IMR-90 (cell line): ENCODE data around the gene IHH. TPM values are rescaled to one million over a fixed set of nuclear protein-coding genes. Genes with fewer than 3 reads are reported as not detected.

ENCODE experiments used
- ATAC-seq: fragments of 200-7000 bp; cut with Tn5 transposase; 2 replicates; pipeline ENCODE4 v1.9.1; 2020; ENCODE audit warnings: low read depth, mild to moderate bottlenecking, moderate library complexity
- BruUV-seq: library from RNA; stranded (reverse); fragments of 400-500 nt; replicated peaks from 2 replicates; lab custom pipeline; 2021; lab: Mats Ljungman, UMichigan
- CTCF ChIA-PET: fragments of 300-600 bp; formaldehyde crosslinking; extraction: SDS; loops from one replicate; lab custom pipeline; 2021; ENCODE audit warnings: antibody characterized with exemption; lab: Yijun Ruan, JAX
- POLR2A ChIA-PET: fragments of 300-600 bp; sonication (Branson Sonifier 250); formaldehyde crosslinking; loops from one replicate; lab custom pipeline; 2022; ENCODE audit warnings: antibody characterized with exemption; ENCODE audit not compliant: unreplicated experiment; lab: Charles Lee
- DNase-seq: peaks from one replicate; pipeline ENCODE4 v3.0.0; 2013
- H2AFZ ChIP-seq: replicated peaks from 2 replicates; pipeline ENCODE3; 2013; ENCODE audit warnings: low read length, mild to moderate bottlenecking; ENCODE audit not compliant: poor library complexity
- H2AK5ac ChIP-seq: 2 replicates; pipeline ENCODE4 v1.6.1; 2013; ENCODE audit warnings: low read depth, low read length, inconsistent platforms
- H2AK9ac ChIP-seq: replicated peaks from 2 replicates; pipeline ENCODE3; 2013; ENCODE audit warnings: mild to moderate bottlenecking, low read depth, low read length, moderate library complexity; ENCODE audit not compliant: poor library complexity
- H2BK120ac ChIP-seq: 2 replicates; pipeline ENCODE4 v1.6.1; 2013; ENCODE audit warnings: low read depth, low read length, inconsistent platforms
- H2BK15ac ChIP-seq: 3 replicates; pipeline ENCODE4 v1.6.1; 2013; ENCODE audit warnings: low read depth, low read length, inconsistent platforms
- H2BK20ac ChIP-seq: 2 replicates; pipeline ENCODE4 v1.6.1; 2013; ENCODE audit warnings: low read depth, mild to moderate bottlenecking, inconsistent platforms, low read length, moderate library complexity
- H2BK5ac ChIP-seq: 2 replicates; pipeline ENCODE4 v1.6.1; 2013; ENCODE audit warnings: mild to moderate bottlenecking, low read depth, low read length, inconsistent platforms; ENCODE audit not compliant: poor library complexity, severe bottlenecking
- H3K14ac ChIP-seq: replicated peaks from 2 replicates; pipeline ENCODE4 v1.6.1; 2013; ENCODE audit warnings: low read depth, low read length, inconsistent platforms
- H3K18ac ChIP-seq: 2 replicates; pipeline ENCODE4 v1.6.1; 2013; ENCODE audit warnings: low read depth, low read length, control low read depth
- H3K23ac ChIP-seq: 2 replicates; pipeline ENCODE4 v1.6.1; 2013; ENCODE audit warnings: low read depth, low read length, inconsistent platforms
- H3K27ac ChIP-seq: 2 replicates; pipeline ENCODE4 v1.5.1; 2013; ENCODE audit warnings: mild to moderate bottlenecking, control low read depth, low read length; ENCODE audit not compliant: insufficient read depth
- H3K27me3 ChIP-seq: 2 replicates; pipeline ENCODE4 v1.6.1; 2013; ENCODE audit warnings: low read length; ENCODE audit not compliant: control insufficient read depth, insufficient read depth
- H3K36me3 ChIP-seq: 2 replicates; pipeline ENCODE4 v1.6.1; 2013; ENCODE audit warnings: low read length, mixed read lengths; ENCODE audit not compliant: control insufficient read depth, insufficient read depth
- H3K4ac ChIP-seq: 2 replicates; pipeline ENCODE4 v1.6.1; 2013; ENCODE audit warnings: low read depth, low read length, inconsistent platforms
- H3K4me1 ChIP-seq: 2 replicates; pipeline ENCODE4 v1.6.1; 2013; ENCODE audit warnings: low read length, mixed read lengths; ENCODE audit not compliant: control insufficient read depth, insufficient read depth
- H3K4me2 ChIP-seq: 2 replicates; pipeline ENCODE4 v1.6.1; 2013; ENCODE audit warnings: low read depth, mild to moderate bottlenecking, control low read depth, low read length, moderate library complexity
- H3K4me3 ChIP-seq: 2 replicates; pipeline ENCODE4 v1.5.1; 2013; ENCODE audit warnings: low read depth, mild to moderate bottlenecking, control low read depth, low read length, moderate library complexity; ENCODE audit not compliant: insufficient read depth
- H3K56ac ChIP-seq: 2 replicates; pipeline ENCODE4 v1.6.1; 2013; ENCODE audit warnings: low read length, inconsistent platforms; ENCODE audit not compliant: insufficient read depth; ENCODE audit errors: extremely low read depth
- H3K79me1 ChIP-seq, 2 experiments: 2 replicates each; pipeline ENCODE4 v1.6.1; 2013; ENCODE audit warnings: low read length in 2 of 2, inconsistent platforms in 1 of 2, low read depth in 1 of 2
- H3K9ac ChIP-seq: 2 replicates; pipeline ENCODE4 v1.6.1; 2013; ENCODE audit warnings: low read depth, low read length, control low read depth
- H3K9me1 ChIP-seq: 2 replicates; pipeline ENCODE4 v1.6.1; 2013; ENCODE audit warnings: low read length, inconsistent platforms; ENCODE audit not compliant: insufficient read depth
- H3K9me3 ChIP-seq: 2 replicates; pipeline ENCODE4 v1.6.1; 2013; ENCODE audit warnings: low read length; ENCODE audit not compliant: control insufficient read depth, insufficient read depth
- H4K20me1 ChIP-seq: 2 replicates; pipeline ENCODE4 v1.6.1; 2013; ENCODE audit warnings: low read length, inconsistent platforms; ENCODE audit not compliant: insufficient read depth
- H4K5ac ChIP-seq: 2 replicates; pipeline ENCODE4 v1.6.1; 2013; ENCODE audit warnings: mild to moderate bottlenecking, low read depth, low read length, control low read depth
- H4K8ac ChIP-seq, 2 experiments: 2 replicates each; pipeline ENCODE4 v1.6.1; 2013; ENCODE audit warnings: low read depth in 2 of 2, low read length in 2 of 2, control low read depth in 1 of 2, inconsistent platforms in 1 of 2
- H4K91ac ChIP-seq: 2 replicates; pipeline ENCODE4 v1.6.1; 2013; ENCODE audit warnings: low read depth, low read length, inconsistent platforms; ENCODE audit not compliant: insufficient read depth
- BHLHE40 ChIP-seq: fragments of 150-350 bp; IDR thresholded peaks from 2 replicates; pipeline ENCODE4 v1.6.1; 2016; ENCODE audit warnings: mild to moderate bottlenecking, low read depth, low read length
- MAFK ChIP-seq: IDR thresholded peaks from 2 replicates; pipeline ENCODE4 v1.6.1; 2012; ENCODE audit warnings: low read depth, low read length, improper control_type of control experiment
- MXI1 ChIP-seq: IDR thresholded peaks from 2 replicates; pipeline ENCODE4 v1.6.1; 2012; ENCODE audit warnings: low read depth, mild to moderate bottlenecking, low read length, moderate library complexity, borderline replicate concordance
- WGBS, 2 experiments: methylation state at CpG; one replicate each; pipeline versions ENCODE4 v1.1.5 to v1.1.7; 2013; ENCODE audit warnings: missing lambda C conversion rate in 2 of 2; ENCODE audit not compliant: insufficient read length in 1 of 2; ENCODE audit errors: extremely low coverage in 2 of 2; 5-methylcytosine and 5-hydroxymethylcytosine counted together
- dilution Hi-C: fragments of 300-500 bp; cut with HindIII; formaldehyde crosslinking; loops from one replicate; pipeline ENCODE4 v1.14.3; 2018; ENCODE audit warnings: low sequenced_read_pairs; ENCODE audit not compliant: unreplicated experiment
- in situ Hi-C: fragments of 300-500 bp; cut with MboI; formaldehyde crosslinking; loops from 3 replicates; pipeline ENCODE4 v1.14.3; 2019; ENCODE audit warnings: low sequenced_read_pairs, inconsistent platforms, mixed read lengths
- intact Hi-C: fragments of 100-400 bp; cut with micrococcal nuclease; formaldehyde crosslinking; loops from 2 replicates; pipeline ENCODE4 v1.10.0; 2022
- polyA plus RNA-seq, 3 experiments: library from polyadenylated mRNA; depleted of rRNA; stranded (reverse); fragments of >200 nt; gene quantifications; 2 replicates each; pipeline ENCODE4 v1.2.3, GENCODE V29; 2012; ENCODE audit warnings: low replicate concordance in 1 of 3
- total RNA-seq: library from RNA; depleted of rRNA; stranded (reverse); fragments of >200 nt; gene quantifications from 2 replicates; pipeline ENCODE4 v1.2.3, GENCODE V29; 2012
- TF ChIP-seq, protein P1 (sequence below): conservative IDR thresholded peaks from 2 replicates; pipeline ENCODE4 v1.5.1; 2012; ENCODE audit warnings: mild to moderate bottlenecking, low read depth, low read length, improper control_type of control experiment
- TF ChIP-seq, protein P2 (sequence below): fragments of 150-350 bp; IDR thresholded peaks from 2 replicates; pipeline ENCODE4 v1.6.1; 2016; ENCODE audit warnings: low read depth, mild to moderate bottlenecking, low read length, moderate library complexity, borderline replicate concordance

IHH gene
- total and polyA plus RNA-seq, 2 of the 4 experiments (the other 2 are of a cell fraction), result not detected

DNA sequence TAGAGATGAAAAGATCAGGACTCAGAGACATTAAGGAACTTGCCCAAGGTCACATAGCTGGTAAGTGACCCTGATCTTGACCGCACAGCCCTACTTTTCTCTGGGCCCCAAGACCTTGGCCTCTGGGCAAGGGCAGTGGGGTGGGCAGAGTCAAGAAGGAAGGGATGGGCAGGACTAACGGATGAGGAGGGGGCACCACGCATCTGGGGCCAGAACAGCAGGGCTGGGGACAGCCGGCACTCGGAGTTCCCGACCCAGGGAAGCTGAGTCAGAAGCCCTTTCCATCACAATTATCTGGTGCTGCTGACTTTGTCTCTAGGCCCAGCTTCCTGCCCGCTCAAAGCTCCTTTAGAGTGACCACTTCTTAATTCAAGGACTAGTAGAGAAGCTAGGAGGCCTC lies 33.8 kb downstream of the IHH start:
- no peak overlapping the region for H3K23ac ChIP-seq
- ChIA-PET CTCF (no interaction called here), POLR2A (interaction anchor here (0.6 kb wide), 1 partner anchor 360 kb away, joined by 5 read pairs; no protein-coding TSS in a partner anchor)
- intact Hi-C loops, result no loop called here
- no peak overlapping the region for H3K4me2 ChIP-seq
- H3K27ac ChIP-seq, result no peak overlapping the region
- H3K27me3 ChIP-seq, result peaks cover 61% of the 10 kb centered on the region
- 0 out of 2 replicates have a peak, but pooled peaks cover 8% of the 10 kb centered on the region for H4K20me1 ChIP-seq
- no peaks in the 10 kb centered on the region for H3K9me1 ChIP-seq
- no peak overlapping the region for H3K18ac ChIP-seq
- H2BK5ac ChIP-seq, result no peak overlapping the region
- no peak overlapping the region for H3K4me3 ChIP-seq
- no peak overlapping the region for H2AK5ac ChIP-seq
- no peak overlapping the region for H4K5ac ChIP-seq
- no peak overlapping the region for H3K56ac ChIP-seq
- H3K4me1 ChIP-seq, result no peaks in the 10 kb centered on the region
- H3K9me3 ChIP-seq, result no peaks in the 10 kb centered on the region
- no peak overlapping the region for H2BK15ac ChIP-seq
- no peak overlapping the region for H4K91ac ChIP-seq
- dilution Hi-C loops, result no loop called here
- no peak overlapping the region for H3K14ac ChIP-seq
- no peaks in the 10 kb centered on the region for H3K36me3 ChIP-seq
- H2BK20ac ChIP-seq, result no peak overlapping the region
- H3K79me1 ChIP-seq, result no peaks in the 10 kb centered on the region
- ATAC-seq (no peak), DNase-seq (no peak)
- no peak overlapping the region for H3K9ac ChIP-seq
- no peak overlapping the region for H2AFZ ChIP-seq
- TF ChIP-seq, protein P1, sequence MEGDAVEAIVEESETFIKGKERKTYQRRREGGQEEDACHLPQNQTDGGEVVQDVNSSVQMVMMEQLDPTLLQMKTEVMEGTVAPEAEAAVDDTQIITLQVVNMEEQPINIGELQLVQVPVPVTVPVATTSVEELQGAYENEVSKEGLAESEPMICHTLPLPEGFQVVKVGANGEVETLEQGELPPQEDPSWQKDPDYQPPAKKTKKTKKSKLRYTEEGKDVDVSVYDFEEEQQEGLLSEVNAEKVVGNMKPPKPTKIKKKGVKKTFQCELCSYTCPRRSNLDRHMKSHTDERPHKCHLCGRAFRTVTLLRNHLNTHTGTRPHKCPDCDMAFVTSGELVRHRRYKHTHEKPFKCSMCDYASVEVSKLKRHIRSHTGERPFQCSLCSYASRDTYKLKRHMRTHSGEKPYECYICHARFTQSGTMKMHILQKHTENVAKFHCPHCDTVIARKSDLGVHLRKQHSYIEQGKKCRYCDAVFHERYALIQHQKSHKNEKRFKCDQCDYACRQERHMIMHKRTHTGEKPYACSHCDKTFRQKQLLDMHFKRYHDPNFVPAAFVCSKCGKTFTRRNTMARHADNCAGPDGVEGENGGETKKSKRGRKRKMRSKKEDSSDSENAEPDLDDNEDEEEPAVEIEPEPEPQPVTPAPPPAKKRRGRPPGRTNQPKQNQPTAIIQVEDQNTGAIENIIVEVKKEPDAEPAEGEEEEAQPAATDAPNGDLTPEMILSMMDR, result no peak
- TF ChIP-seq MAFK, result no peak
- TF ChIP-seq, protein P2, sequence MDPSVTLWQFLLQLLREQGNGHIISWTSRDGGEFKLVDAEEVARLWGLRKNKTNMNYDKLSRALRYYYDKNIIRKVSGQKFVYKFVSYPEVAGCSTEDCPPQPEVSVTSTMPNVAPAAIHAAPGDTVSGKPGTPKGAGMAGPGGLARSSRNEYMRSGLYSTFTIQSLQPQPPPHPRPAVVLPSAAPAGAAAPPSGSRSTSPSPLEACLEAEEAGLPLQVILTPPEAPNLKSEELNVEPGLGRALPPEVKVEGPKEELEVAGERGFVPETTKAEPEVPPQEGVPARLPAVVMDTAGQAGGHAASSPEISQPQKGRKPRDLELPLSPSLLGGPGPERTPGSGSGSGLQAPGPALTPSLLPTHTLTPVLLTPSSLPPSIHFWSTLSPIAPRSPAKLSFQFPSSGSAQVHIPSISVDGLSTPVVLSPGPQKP, result no peak
- no peak for TF ChIP-seq MXI1
- TF ChIP-seq BHLHE40, result no peak
- no peak overlapping the region for H3K4ac ChIP-seq
- in situ Hi-C loops, result loop anchor here (5.0 kb wide), 1 partner anchor 125 kb away; no protein-coding TSS in a partner anchor
- no peak overlapping the region for H2AK9ac ChIP-seq
- no peak overlapping the region for H4K8ac ChIP-seq
- no peak overlapping the region for H2BK120ac ChIP-seq
- no CpG with 5 or more reads among the region's 7 CpGs for WGBS, 2 experiments
- no TSS peak for BruUV-seq
